Astrocyte of the hippocampus (primary cell): Measurements from ENCODE around the gene SEPTIN3.
A peak's percentile ranks its signal among the peaks of the same experiment; 100 is the strongest.
"Not testable (repeated sequence)": the region's sequence is repeated elsewhere in the genome, so short reads cannot be mapped to it uniquely, and the experiment has no call there.

Experiments used
- DNase-seq: peaks from one replicate; pipeline ENCODE4 v3.0.0; 2011; ENCODE audit warnings: low read depth, low spot score

Gene SEPTIN3

DNA sequence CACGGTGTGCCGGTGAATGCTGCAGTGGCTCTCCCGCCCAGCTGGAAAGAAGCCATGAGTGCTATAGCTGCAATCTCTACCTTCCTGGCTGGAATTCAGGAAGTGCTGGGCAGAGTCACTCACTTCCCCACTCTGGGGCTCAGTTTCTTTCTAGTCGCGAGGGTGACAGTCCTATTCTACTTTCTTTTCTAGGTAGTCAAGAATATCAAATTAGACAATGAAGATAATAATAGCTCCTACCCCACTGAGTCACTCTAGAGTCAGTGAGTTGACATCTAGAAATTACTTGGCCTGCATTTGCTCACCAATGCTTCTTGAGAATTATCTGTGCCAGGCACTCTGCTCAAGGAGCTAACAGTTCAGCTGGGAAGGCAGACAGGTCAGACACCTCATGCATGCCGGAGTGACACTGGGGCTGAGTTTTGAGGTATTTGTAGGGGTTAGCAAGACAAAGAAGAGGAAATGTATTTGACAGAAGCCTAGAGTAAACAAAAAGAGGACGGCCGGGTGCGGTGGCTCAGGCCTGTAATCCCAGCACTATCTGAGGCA is 25.5 kb upstream of the SEPTIN3 start:
- DNase-seq: peak; percentile 26

DNA sequence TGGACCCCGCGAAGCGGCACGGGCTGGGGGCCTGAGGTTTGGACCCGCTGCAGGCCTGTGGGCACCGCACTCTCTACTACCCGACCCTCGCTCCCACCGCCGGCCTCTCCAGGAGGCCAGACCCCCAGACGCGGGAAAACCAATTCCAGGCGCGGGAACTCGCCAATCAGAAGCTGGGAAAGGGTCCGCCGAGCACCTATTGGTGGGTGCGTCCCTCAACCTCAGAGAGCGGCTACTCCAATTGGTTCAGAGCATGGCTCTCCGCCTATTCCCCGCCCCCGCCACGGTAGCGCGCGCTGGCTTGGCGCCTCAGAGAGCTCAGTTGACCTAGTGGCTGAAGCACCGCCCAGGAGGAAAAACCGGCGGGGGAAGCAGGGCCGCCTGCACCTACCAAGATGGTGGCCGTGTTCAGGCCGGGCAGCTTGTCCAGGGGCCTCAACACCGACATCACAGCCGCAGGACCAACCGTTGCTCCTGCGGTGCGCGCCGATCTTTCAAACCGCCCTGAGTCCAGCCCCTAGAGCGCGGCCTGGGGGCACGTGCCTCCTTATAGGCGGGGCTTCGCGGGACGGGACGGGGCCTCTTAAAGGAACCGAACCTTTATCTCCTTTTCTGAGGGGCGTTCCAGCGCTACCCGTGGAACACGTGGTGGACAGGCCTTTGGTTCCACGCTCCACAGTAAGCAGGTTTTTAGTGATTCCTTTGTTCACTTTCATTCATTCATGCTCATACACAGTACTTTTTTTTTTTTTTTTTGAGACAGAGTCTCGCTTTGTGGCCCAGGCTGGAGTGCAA is 22.4 kb upstream of the SEPTIN3 start, which contains the start of gene CENPM:
CENPM (minus strand) TSS at position 524 of the 795 bp plus-strand sequence; CDS start at position 448, 76 bp downstream.
- peak; percentile 97 for DNase-seq

DNA sequence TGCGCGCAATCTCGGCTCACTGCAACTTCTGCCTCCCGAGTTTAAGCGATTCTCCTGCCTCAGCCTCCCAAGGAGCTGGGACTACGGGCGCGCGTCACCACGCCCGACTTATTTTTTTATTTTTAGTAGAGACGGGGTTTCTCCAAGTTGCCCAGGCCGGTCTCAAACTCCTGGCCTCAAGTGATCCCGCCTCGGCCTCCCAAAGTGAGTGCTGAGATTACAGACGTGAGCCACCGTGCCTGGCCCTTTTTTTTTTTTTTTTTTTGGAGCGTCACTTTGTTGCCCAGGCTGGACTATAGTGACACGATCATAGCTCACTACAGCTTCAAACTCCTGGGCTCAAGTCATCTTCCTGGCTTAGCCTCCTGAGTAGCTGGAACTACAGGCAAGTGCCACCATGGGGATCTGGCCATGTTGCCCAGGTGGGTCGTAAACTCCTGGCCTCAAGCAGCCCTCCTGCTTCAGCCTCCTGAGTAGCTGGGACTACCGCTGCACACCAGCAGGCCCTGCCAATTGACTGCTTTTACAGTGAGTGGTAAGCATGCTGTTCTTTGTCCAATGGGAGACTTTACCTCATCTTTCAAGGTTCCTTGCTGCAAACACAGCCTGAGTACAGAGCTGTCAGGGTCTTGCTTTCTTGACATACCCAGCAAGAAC is 21.7 kb upstream of the SEPTIN3 start:
- DNase-seq: no peak

DNA sequence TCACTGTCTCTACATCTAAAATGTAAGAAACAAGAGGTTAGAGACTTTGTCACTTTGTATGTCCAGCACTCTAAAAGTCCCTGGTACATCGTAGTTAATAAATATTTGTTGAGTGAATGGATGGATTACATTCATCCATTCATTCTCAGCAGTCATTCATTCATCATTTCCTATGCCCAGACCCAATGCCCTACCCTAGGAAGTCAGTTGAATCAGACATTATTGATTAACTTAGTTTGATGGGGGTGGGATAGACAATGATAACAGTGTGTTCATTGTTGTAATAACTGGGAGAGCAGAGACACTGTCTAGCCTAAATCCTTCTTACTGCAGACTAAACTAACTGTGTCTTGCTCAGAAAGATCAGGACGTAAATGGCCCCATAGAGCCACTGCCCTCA is 21.1 kb upstream of the SEPTIN3 start:
- DNase-seq: no peak

DNA sequence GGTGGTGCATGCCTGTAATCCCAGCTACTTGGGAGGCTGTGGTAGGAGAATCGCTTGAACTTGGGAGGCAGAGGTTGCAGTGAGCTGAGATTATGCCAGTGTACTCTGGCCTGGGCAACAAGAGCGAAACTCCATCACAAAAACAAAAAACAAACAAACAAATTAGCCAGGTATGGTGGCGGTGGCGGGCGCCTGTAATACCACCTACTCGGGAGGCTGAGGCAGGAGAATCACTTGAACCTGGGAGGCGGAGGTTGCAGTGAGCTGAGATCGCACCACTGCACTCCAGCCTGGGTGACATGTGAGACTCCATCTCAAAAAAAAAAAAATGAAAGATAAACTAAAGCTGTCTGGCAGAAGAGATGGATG is 20.3 kb upstream of the SEPTIN3 start:
- not testable (repeated sequence) for DNase-seq

DNA sequence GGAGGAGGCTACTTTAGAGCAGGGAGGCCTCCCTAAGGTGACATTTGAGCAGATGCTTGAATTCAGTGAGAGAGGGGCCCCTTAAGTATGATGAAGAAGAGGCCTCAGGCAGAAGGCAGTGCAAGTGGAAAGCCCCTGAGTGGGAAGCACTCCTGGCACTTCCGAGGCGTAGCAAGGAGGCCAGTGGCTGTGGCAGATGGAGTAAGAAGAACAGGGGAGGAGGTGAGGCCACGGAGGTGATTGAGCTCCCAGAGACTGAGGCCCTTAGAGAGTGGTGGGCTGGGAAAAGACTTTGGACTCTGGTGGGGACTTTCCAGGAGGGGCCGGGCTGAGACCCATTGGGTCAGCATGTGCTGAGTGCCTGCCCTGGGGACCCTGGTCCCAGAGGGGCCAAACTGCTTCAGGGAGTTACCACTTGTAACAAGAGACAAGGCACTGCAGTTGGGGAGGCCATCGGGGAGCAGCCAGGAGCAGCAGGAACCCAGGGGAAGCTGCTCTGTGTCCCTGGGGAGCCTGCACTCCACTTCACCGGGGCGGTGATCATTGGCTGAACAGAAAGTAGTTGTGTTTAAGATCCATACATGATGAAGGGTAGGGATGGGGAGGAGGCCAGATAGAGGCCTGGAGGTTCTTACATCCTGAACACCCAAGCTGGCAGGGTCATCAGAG is 19.8 kb upstream of the SEPTIN3 start:
- no peak for DNase-seq

DNA sequence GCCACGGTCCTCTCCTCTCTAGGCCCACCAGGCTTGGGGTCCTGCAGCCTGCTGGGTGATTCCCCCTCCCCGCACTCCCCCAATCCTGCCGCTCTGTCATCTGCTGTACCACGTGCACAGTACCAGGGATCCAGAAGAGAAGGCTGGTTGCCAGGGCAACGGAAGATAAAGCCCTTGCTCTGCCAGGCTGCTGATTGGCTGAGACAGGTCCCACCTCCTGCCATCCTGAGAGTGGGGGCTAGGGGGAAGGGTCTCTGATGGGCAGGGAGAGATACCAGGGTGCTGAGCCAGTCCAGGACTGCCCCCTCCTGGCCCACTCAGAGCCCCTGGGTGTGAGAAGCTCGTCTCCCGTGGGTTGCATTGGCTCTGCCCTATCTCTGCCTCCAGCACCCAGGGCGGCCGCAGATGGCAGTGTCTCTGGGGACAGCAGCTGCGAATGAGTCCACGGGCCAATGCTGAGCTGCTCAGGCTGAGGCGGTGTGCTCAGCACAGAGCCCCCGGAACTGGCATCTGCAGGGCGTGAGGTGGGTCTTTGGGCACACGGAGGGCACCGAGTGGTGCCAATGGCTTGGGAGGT is 17.3 kb upstream of the SEPTIN3 start, which contains the start of gene SMIM45:
SMIM45 (plus strand) TSS at position 253 of the 577 bp plus-strand sequence.
- peak; percentile 44 for DNase-seq

DNA sequence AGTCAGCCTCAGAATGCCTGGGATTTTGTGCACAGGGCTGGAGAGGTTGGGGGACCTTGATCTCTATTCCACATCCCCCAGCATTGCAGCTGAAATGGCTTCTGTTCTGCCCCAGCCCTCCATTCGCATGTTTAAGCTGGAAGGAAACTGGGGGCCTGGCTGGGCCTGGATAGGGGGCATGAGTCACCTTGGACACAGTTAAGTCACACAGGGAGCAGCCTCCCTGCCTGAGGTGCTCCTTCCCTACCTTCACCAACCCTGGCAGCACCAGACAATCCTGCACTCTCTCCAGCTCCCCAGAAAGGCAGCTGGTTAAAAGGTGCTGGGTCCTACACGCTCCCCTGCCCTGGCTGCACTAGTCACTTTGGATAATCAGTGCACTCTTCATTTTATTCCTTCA is 16.5 kb upstream of the SEPTIN3 start:
- no peak for DNase-seq

DNA sequence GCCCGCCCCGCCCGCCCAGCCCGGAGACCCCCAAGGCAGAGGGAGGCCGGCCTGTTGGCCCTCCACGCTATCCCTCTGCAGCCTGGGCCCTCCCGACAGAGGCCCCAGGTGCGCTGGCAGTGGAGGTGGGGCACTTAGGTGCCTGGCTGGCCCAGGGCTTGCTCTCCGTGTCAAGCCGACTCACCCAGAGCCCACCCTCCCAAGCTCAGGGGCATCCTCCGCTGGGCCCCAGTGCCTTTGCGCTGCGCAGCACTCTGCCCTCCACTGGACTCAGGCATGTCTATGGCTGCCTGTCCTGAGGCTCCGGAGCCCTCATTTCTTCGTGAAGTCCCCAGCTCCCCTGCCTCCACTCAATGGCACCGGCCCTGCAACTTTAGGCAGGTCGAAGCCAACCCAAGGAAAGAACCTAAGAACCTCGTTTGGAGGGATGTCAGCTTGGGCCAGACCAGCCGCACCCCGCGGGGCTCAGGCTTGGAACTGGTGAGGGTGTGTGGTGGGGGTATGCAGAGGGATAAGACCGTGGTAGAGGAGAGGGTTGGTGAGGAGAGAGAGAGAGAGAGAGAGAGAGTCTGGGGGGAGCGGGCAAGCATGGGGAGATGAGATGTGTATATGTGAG is 11.2 kb upstream of the SEPTIN3 start:
- no peak for DNase-seq

DNA sequence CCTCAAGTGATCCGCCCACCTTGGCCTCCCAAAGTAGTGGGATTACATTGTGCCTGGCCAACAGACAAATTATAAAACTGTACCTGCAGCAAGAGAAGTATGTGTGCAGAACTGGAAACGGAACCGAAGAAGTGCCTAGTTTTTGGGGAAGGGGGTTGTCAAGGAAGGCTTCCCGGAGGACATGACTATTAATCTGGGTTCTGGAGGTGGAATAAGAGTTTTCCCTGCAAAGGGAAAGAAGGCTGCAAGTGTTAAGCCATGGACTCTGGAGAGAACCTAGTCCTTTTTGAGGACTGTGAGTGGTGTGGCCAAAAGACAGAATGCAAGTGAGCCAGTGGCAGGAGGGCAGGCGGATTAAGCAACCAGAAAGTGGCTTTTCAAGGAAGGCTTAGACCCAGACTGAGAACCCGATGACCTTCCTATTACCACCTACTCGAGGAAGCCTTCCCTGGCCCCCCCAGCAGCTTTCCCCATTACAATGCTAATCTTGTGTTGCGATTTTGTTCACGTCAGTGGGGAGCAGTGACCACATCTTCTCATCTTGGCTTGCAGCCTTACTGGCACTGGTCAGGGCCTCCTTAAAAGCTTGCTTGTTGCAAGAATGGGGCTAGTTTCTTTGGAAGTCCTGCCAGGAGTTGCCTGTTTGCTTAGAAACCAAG is 5.7 kb upstream of the SEPTIN3 start:
- peak; percentile 91 for DNase-seq

DNA sequence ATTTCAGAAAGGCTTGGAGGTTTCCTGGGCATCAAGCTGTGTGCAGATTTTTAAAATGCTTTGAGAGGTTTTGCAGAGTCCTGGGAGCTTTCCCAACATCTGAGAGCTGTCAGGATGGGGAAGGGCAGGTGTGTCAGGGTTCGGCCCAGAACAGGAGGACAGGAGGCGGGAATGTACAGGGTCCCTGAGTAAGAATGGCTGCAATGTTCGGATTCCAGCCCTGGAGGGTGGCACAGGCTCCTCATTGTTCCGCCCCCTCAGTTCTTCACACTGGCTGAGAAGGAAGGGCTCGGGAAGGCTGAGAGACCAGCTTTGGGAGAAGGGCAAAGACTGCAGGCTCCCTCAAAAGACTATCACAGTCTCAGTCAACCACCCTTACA is 5.1 kb upstream of the SEPTIN3 start:
- DNase-seq: no peak

DNA sequence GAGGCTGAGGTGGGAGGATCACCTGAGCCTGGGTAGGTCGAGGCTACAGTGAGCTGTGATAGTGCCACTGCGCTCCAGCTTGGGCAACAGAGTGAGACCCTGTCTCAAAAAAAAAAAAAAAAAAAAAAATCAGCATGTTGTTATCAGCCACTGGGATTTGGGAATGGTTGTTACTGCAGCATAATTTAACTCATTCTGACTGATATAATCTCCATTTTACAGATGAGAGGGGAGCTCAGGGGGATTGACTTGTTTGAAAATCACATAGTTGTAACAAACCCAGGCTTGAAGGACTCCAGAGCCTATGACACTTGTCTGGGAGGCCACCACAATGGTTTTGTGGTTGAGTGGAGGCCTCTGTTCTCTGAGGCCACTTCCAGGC is 3.0 kb upstream of the SEPTIN3 start:
- no peak for DNase-seq

DNA sequence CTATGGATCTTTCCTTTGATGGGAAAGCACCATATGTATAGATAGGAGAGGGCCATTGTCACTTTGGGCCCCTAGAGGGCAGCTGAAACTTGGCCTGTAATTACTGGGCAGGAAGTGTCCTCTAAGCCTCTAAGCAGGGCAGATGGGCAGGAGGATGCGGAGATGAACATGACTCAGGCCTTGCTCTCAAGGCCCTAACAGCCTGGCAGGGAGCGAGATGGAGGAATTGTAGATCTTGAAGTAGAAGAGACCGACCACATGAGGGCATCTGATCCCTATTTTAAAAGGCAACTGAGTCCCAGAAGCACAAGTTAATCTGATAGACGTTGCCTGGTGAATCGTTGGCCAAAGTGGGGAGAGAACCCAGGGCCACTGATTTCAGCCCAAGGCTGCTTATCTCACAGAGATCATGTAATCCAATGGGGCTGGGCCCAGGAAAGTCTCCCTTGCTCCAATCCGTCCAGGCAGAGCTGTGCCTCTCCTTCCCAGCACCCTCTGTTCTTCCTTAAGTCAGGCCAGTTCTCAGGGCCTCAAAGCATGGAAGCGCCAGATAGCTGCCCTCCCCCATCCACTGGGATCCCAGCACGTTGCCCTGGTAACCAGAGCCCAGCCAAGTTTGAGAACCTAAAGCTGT is 2.5 kb upstream of the SEPTIN3 start:
- DNase-seq: peak; percentile 79

DNA sequence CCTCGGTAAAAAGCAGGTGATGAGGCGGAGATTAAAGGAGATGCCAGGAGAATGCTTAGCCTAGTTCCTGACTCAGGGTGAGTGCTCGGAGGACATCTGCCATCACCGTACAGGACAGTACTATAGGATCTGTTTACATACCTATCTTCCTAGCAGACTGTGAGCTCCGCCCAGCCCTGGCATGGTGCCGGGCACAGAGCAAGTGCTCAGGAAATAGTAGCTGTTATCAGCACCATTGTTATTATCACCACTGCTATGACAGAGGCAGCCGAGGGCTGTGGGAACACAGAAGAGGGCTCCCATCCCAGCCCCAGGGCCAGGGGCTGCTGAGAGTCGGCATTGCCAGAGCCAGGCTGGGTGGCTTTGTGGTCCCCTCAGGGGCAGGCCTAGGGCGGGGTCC is 642 bp upstream of the SEPTIN3 start:
- no peak for DNase-seq

DNA sequence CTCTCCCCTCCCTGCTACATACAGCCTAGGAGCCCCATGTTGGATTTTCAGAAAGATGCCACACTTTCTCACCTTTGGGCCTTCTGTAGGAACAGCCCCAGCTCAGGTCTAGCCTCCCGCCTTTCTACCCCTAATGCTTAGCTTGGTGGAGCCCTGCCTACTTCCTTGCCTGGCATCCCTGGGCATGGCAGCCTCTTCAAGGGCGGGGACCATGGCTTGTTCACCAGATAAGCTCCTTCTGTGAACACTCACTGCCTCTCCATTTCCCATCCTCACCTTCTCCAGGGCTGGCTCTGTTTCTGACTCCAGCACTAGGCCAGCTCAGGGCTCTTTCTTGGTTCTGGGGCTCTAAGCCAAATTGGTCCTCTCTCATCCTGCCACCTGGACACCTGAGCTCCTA is 1.4 kb downstream of the SEPTIN3 start:
- DNase-seq: no peak

DNA sequence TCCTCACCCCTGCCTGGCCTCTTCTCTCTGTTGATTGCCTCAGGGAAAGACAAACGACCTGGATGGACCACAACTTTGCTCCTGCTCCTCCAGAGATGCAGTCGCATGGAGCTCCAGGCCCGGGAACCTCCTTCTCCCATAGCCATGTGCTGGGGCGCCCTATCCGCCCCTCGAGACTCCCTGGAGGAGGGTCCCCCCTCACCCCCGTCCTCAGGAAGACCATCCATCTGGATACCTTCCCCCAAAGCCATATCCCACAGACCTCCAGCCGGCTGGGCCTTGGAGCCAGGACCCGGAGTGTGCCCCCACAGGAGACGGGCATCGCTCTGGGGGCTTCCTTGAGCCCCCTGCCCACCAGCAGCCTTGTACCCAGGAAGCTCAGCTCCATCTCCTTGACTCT is 2.2 kb downstream of the SEPTIN3 start:
- no peak for DNase-seq

DNA sequence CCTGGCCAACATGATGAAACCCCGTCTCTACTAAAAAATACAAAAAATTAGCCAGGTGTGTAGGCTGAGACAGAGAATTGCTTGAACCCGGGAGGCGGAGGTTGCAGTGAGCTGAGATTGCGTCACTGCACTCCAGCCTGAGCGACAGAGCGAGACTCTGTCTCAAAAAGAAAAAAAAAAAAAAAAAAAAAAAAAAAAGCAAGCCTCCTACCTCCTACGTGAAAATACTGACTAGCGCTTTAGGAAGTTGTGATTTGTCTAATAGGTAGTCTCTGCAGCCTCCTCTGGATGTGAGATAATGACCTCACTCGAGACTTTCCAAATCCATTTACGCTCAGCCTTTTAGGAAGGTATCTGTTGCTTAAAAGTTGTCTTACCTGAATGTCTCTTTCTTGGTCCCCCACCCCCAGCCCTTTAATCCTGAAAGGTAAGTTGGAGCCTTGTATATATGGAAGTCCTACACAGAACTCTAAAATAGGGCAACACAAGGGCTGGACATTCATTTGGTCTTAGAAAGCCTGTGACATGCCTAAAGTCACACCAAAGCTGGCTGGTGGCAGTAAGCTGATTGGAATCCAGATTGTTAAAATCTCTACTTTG is 5.5 kb downstream of the SEPTIN3 start:
- no peak for DNase-seq

DNA sequence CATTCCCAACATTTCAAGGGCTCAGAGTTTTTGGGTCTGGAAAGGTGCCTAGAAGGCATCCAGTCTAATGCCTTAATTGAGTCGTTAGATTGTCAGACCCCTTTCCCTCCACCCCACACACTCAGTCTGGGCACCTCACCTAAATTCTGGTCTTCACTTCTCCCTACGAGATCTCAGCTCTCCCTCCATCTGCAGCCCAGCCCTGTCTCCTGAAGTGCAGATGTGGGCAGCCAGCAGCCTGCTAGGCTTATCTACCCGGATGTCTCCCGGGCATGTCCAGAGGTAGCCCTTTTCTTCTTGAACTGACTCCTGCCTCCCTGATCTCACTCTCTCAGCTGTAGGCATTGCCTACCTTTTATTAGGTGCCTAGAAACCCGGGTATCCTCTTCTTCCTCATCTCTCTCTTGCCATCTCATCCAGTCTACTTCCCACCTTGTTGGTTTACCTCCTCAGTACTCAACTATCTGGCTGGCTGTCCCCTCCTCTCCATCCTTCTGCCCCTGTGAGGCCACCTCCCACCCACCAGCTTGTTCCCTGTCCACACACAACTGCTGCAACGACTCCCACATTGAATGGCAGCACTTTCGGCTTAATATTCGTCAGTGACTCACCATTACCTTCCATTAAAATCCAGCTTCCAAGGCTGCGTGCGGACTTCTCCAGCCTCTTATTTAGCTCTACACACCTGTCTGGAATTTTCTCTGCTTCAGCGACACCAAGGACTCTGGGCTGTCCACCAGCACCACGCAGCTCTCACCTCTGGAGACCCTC is 6.2 kb downstream of the SEPTIN3 start:
- no peak for DNase-seq
